ENCODE data around the gene STAT4. TPM values are rescaled to one million over a fixed set of nuclear protein-coding genes. Genes with fewer than 3 reads are reported as not detected.

The STAT4 gene
- total RNA-seq, 4 donors from 2014 or later, result 0.31 to 1.0 (median 0.73) TPM; not detected in 1

DNA sequence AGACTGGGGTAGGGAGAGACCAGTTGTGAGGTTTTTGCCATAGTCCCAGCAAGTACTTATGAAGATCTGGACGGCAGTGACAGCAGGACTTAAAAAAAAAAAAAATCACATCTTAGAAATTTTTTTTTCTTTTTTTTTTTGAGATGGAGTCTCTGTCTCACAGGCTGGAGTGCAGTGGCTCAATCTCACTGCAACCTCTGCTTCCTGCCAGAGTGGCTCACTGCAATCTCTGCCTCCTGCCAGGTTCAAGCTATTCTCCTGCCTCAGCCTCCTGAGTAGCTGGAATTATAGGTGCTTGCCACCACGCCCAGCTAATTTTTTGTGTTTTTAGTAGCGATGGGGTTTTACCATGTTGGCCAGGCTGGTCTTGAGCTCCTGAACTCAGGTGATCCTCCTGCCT, 22.4 kb upstream of the STAT4 start:
- in situ Hi-C loops (cut with MboI; ENCODE audit: low sequenced_read_pairs in 4 of 4) (loop anchor here (10.0 to 25.0 kb wide), 4 partner anchors 339 to 989 kb away; partner anchors contain the start of gene NABP1 (in 1 of the 4)), intact Hi-C loops (cut with DNase I; ENCODE audit: low total_unique reads) (no loop called here)
- Histone ChIP-seq H3K36me3 (no peaks in the 10 kb centered on the region), H3K27me3 (no peaks in the 10 kb centered on the region), H3K9me3 (no peaks in the 10 kb centered on the region), H3K4me1 (peaks cover 0 to 5% of the 10 kb centered on the region in 2 donors), H3K27ac (no peak overlapping the region), H3K4me3 (no peak overlapping the region)
- no peak for DNase-seq
- TF ChIP-seq, protein P1, sequence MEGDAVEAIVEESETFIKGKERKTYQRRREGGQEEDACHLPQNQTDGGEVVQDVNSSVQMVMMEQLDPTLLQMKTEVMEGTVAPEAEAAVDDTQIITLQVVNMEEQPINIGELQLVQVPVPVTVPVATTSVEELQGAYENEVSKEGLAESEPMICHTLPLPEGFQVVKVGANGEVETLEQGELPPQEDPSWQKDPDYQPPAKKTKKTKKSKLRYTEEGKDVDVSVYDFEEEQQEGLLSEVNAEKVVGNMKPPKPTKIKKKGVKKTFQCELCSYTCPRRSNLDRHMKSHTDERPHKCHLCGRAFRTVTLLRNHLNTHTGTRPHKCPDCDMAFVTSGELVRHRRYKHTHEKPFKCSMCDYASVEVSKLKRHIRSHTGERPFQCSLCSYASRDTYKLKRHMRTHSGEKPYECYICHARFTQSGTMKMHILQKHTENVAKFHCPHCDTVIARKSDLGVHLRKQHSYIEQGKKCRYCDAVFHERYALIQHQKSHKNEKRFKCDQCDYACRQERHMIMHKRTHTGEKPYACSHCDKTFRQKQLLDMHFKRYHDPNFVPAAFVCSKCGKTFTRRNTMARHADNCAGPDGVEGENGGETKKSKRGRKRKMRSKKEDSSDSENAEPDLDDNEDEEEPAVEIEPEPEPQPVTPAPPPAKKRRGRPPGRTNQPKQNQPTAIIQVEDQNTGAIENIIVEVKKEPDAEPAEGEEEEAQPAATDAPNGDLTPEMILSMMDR (IDR thresholded peaks at IDR 0.05 in 4 of 5, conservative IDR thresholded peaks at IDR 0.05 in 1 of 5), result no peak
- TF ChIP-seq POLR2A (IDR thresholded peaks at IDR 0.05), result no peak
- ATAC-seq, result no peak

DNA sequence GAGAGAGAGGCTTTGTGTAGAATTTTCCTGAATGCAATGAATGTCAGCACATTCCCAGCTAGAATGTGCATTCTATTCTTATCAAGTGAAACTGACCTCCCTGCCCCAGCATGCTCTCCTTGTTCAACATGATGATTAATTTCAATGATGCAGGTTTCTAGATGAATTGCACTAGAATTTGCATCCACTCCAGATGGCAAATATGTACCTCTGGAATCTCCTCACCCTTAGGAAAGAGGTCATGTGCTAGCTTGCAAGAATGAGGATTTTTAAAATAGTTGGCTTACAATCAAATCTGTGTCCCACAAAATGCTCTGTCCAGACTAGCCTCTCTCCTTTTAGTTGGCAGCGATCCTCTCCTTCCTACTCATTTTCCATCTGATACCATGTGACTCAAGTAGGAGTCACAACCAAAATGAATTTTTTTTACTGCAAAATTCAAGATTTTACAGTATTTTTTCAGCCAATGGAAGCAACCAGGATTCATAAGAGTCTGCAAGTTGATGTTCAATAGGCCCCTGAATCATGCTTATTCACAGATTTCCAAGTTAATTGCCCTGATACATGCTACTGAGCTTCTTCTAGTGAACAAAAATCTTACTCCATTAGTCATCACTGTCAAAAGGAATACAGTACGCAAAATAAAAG, 21.0 kb upstream of the STAT4 start:
- no peaks in the 10 kb centered on the region for H3K36me3 ChIP-seq
- ATAC-seq, result no peak
- in situ Hi-C loops (cut with MboI; ENCODE audit: low sequenced_read_pairs in 4 of 4) (loop anchor here (10.0 to 25.0 kb wide), 4 partner anchors 340 to 990 kb away; partner anchors contain the start of gene NABP1 (in 1 of the 4)), intact Hi-C loops (cut with DNase I; ENCODE audit: low total_unique reads) (no loop called here)
- H3K27me3 ChIP-seq, result no peaks in the 10 kb centered on the region
- peaks cover 7 to 8% of the 10 kb centered on the region in 2 donors for H3K4me1 ChIP-seq
- DNase-seq, result no peak
- no peak for TF ChIP-seq POLR2A (IDR thresholded peaks at IDR 0.05)
- TF ChIP-seq, protein P1 (IDR thresholded peaks at IDR 0.05 in 4 of 5, conservative IDR thresholded peaks at IDR 0.05 in 1 of 5), result no peak
- H3K4me3 ChIP-seq, result no peak overlapping the region
- no peaks in the 10 kb centered on the region for H3K9me3 ChIP-seq
- H3K27ac ChIP-seq, result no peak overlapping the region

DNA sequence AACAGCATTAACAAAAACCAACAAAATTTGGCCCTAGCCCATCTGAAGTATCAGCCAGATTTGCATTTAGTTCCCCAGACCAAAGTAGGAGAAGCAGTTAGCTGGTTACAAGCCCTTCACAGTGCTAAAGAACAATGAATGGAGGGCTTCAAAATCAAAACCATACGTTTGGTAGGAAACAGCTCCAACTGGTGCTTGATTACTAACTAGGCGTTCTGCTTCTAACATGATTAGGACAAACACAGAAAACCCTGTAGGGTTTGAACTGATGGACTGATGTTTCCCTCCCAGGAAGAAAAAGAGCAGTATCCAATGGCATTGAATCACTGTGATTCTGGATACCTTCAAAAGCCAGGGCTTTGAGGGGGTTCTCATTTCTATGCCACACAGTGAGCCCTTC, 20.5 kb upstream of the STAT4 start:
- Histone ChIP-seq H3K27ac (no peak overlapping the region), H3K4me3 (no peak overlapping the region), H3K4me1 (peaks cover 12 to 13% of the 10 kb centered on the region in 2 donors), H3K36me3 (no peaks in the 10 kb centered on the region), H3K27me3 (no peaks in the 10 kb centered on the region), H3K9me3 (no peaks in the 10 kb centered on the region)
- no peak for ATAC-seq
- TF ChIP-seq, protein P1 (IDR thresholded peaks at IDR 0.05 in 4 of 5, conservative IDR thresholded peaks at IDR 0.05 in 1 of 5), result no peak
- no peak for TF ChIP-seq POLR2A (IDR thresholded peaks at IDR 0.05)
- no peak for DNase-seq
- in situ Hi-C loops (cut with MboI; ENCODE audit: low sequenced_read_pairs in 4 of 4), result loop anchor here (10.0 to 25.0 kb wide), 4 partner anchors 341 to 991 kb away; partner anchors contain the start of gene NABP1 (in 1 of the 4)
- intact Hi-C loops (cut with DNase I; ENCODE audit: low total_unique reads), result no loop called here

DNA sequence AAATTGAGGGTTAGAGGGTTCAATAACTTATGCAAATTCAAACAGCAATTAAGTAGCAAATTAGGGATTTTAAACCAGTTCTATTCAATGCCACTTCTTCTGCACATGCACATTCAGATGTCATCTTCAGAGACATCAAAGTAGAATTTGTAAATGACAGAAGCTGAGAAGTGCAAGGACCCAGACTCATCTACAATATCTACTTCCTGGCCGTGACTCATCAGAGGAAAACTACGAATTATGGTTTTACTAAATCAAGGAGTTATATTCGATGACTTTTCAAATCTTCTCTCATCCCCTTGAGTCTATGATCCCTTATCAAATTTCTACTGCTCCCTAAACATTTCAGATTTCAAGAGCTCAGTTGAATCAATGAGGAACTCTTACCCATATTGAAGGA, 20.0 kb upstream of the STAT4 start:
- Histone ChIP-seq H3K27ac (no peak overlapping the region), H3K4me1 (peaks cover 17 to 18% of the 10 kb centered on the region in 2 donors), H3K4me3 (no peak overlapping the region), H3K9me3 (no peaks in the 10 kb centered on the region), H3K36me3 (no peaks in the 10 kb centered on the region), H3K27me3 (no peaks in the 10 kb centered on the region)
- TF ChIP-seq, protein P1 (IDR thresholded peaks at IDR 0.05 in 4 of 5, conservative IDR thresholded peaks at IDR 0.05 in 1 of 5), result no peak
- TF ChIP-seq POLR2A (IDR thresholded peaks at IDR 0.05), result no peak
- in situ Hi-C loops (cut with MboI; ENCODE audit: low sequenced_read_pairs in 4 of 4) (loop anchor here (10.0 to 25.0 kb wide), 4 partner anchors 342 to 992 kb away; partner anchors contain the start of gene NABP1 (in 1 of the 4)), intact Hi-C loops (cut with DNase I; ENCODE audit: low total_unique reads) (no loop called here)
- DNase-seq (no peak), ATAC-seq (no peak)

Data from gastrocnemius medialis (tissue), 4 donors.